WTC11 (cell line): ENCODE results near the gene CSTPP1. TPM values are rescaled to one million over a fixed set of nuclear protein-coding genes. Genes with fewer than 3 reads are reported as not detected.

ENCODE experiments used
- ATAC-seq: fragments of 200-7000 bp; cut with Tn5 transposase; 2 replicates; pipeline ENCODE4 v1.10.0; 2021; ENCODE audit warnings: mild to moderate bottlenecking, moderate library complexity
- CTCF ChIA-PET: fragments of 300-600 bp; sonication (Branson Sonifier 250); formaldehyde crosslinking; loops from one replicate; lab custom pipeline; 2021; ENCODE audit warnings: antibody characterized with exemption; lab: Charles Lee
- POLR2A ChIA-PET: fragments of 350-600 bp; sonication (Branson Sonifier 250); formaldehyde crosslinking; loops from one replicate; lab custom pipeline; 2021; ENCODE audit warnings: antibody characterized with exemption; lab: Charles Lee
- DNase-seq: peaks from one replicate; pipeline ENCODE4 v3.0.0; 2021; ENCODE audit warnings: low spot score
- H3K27ac Mint-ChIP-seq: 2 replicates; pipeline ENCODE4 v1.8.0; 2021; ENCODE audit warnings: mixed read lengths
- H3K27me3 Mint-ChIP-seq: 2 replicates; pipeline ENCODE4 v1.8.0; 2021; ENCODE audit warnings: low read depth, mild to moderate bottlenecking, moderate library complexity, mixed read lengths
- H3K36me3 Mint-ChIP-seq: 2 replicates; pipeline ENCODE4 v1.8.0; 2021; ENCODE audit warnings: mixed read lengths
- H3K4me1 Mint-ChIP-seq: 2 replicates; pipeline ENCODE4 v1.8.0; 2022; ENCODE audit warnings: mixed read lengths
- H3K4me3 Mint-ChIP-seq: 2 replicates; pipeline ENCODE4 v1.8.0; 2021; ENCODE audit warnings: mild to moderate bottlenecking, moderate library complexity, mixed read lengths
- H3K9me3 Mint-ChIP-seq: 2 replicates; pipeline ENCODE4 v1.8.0; 2021; ENCODE audit warnings: mixed read lengths
- AFF4 ChIP-seq: sonication (generic); formaldehyde crosslinking; IDR thresholded peaks from 2 replicates; pipeline ENCODE4 v1.8.1; 2023; ENCODE audit warnings: mild to moderate bottlenecking, missing genetic modification reagents, borderline replicate concordance
- FOXK1 ChIP-seq: sonication (generic); formaldehyde crosslinking; IDR thresholded peaks from 2 replicates; pipeline ENCODE4 v1.8.0; 2022; ENCODE audit warnings: mild to moderate bottlenecking, moderate library complexity, missing genetic modification reagents
- FOXP1 ChIP-seq: sonication (generic); formaldehyde crosslinking; IDR thresholded peaks from 2 replicates; pipeline ENCODE4 v1.8.0; 2022; ENCODE audit warnings: missing genetic modification reagents, mild to moderate bottlenecking, moderate library complexity, borderline replicate concordance
- IRF1 ChIP-seq: sonication (generic); formaldehyde crosslinking; IDR thresholded peaks from 2 replicates; pipeline ENCODE4 v1.8.0; 2023; ENCODE audit warnings: missing genetic modification reagents
- MLX ChIP-seq: sonication (generic); formaldehyde crosslinking; IDR thresholded peaks from 2 replicates; pipeline ENCODE4 v1.8.1; 2023; ENCODE audit warnings: mild to moderate bottlenecking, missing genetic modification reagents, moderate library complexity
- NFE2L1 ChIP-seq: sonication (generic); formaldehyde crosslinking; IDR thresholded peaks from 2 replicates; pipeline ENCODE4 v1.8.1; 2023; ENCODE audit warnings: missing genetic modification reagents
- NFYB ChIP-seq: sonication (generic); formaldehyde crosslinking; conservative IDR thresholded peaks from 2 replicates; pipeline ENCODE4 v1.8.0; 2022; ENCODE audit warnings: low read depth, missing genetic modification reagents
- PRRX2 ChIP-seq: fragments of 250-450 bp; sonication (Bioruptor Pico); IDR thresholded peaks from 2 replicates; pipeline ENCODE4 v1.8.0; 2021; ENCODE audit warnings: mild to moderate bottlenecking
- STAT6 ChIP-seq: sonication (generic); formaldehyde crosslinking; conservative IDR thresholded peaks from 2 replicates; pipeline ENCODE4 v1.8.1; 2023; ENCODE audit warnings: mild to moderate bottlenecking, low read depth, missing genetic modification reagents, moderate library complexity
- USF1 ChIP-seq: sonication (generic); formaldehyde crosslinking; IDR thresholded peaks from 2 replicates; pipeline ENCODE4 v1.8.0; 2022; ENCODE audit warnings: mild to moderate bottlenecking, missing genetic modification reagents
- ZNF121 ChIP-seq: sonication (generic); formaldehyde crosslinking; IDR thresholded peaks from 2 replicates; pipeline ENCODE4 v1.8.0; 2023; ENCODE audit warnings: missing genetic modification reagents
- ZNF232 ChIP-seq: sonication (generic); formaldehyde crosslinking; IDR thresholded peaks from 2 replicates; pipeline ENCODE4 v1.8.0; 2022; ENCODE audit warnings: mild to moderate bottlenecking, missing genetic modification reagents
- ZNF512 ChIP-seq: sonication (generic); formaldehyde crosslinking; IDR thresholded peaks from 2 replicates; pipeline ENCODE4 v1.8.1; 2022; ENCODE audit warnings: missing genetic modification reagents, borderline replicate concordance
- ZNF532 ChIP-seq: fragments of 250-450 bp; sonication (Bioruptor Pico); IDR thresholded peaks from 2 replicates; pipeline ENCODE4 v1.9.0; 2021; ENCODE audit warnings: mild to moderate bottlenecking, borderline replicate concordance
- ZNF671 ChIP-seq: fragments of 250-450 bp; sonication (Bioruptor Pico); IDR thresholded peaks from 2 replicates; pipeline ENCODE4 v1.8.0; 2021; ENCODE audit warnings: mild to moderate bottlenecking
- ZSCAN18 ChIP-seq: fragments of 250-450 bp; sonication (Bioruptor Pico); IDR thresholded peaks from 2 replicates; pipeline ENCODE4 v2.1.2; 2022; ENCODE audit warnings: mild to moderate bottlenecking, moderate library complexity
- total RNA-seq: library from RNA; stranded (reverse); gene quantifications from 3 replicates; pipeline ENCODE4 v1.2.3, GENCODE V29; 2021

CSTPP1 gene
- total RNA-seq, 1 experiment from 2014 or later, result 23.6 TPM

- ATAC-seq, result no peak
- TF ChIP-seq ZNF532 (CRISPR knock-in tag), result no peak
- no peak for TF ChIP-seq IRF1 (CRISPR knock-in tag)
- TF ChIP-seq ZNF232 (CRISPR knock-in tag), result no peak
- TF ChIP-seq ZNF512 (CRISPR knock-in tag), result no peak
- no peak for TF ChIP-seq FOXK1
- TF ChIP-seq ZSCAN18, result no peak
- no peak for TF ChIP-seq PRRX2 (CRISPR knock-in tag)
- TF ChIP-seq USF1, result no peak
- TF ChIP-seq MLX (CRISPR knock-in tag), result no peak
- TF ChIP-seq, all 79 proteins: peak for 0
- POLR2A ChIA-PET, result no interaction called here
- no peaks in the 10 kb centered on the region for H3K36me3 Mint-ChIP-seq
- CTCF ChIA-PET, result interaction anchor here (1.1 kb wide), 1 partner anchor 204 kb away, joined by 3 read pairs; no protein-coding TSS in a partner anchor
- H3K27ac Mint-ChIP-seq, result no peak overlapping the region
- H3K9me3 Mint-ChIP-seq, result no peaks in the 10 kb centered on the region
- H3K4me1 Mint-ChIP-seq, result no peaks in the 10 kb centered on the region; the same call in 1 of the 2 replicates
- H3K4me3 Mint-ChIP-seq, result no peak overlapping the region
- DNase-seq, result no peak
- no peaks in the 10 kb centered on the region for H3K27me3 Mint-ChIP-seq
Observed at GRCh38 chr11:46949297-46949696, 12.7 kb downstream of the CSTPP1 start.

GRCh38 chr11:46951864-46952263, 15.3 kb downstream of the CSTPP1 start:
- H3K27me3 Mint-ChIP-seq, result no peaks in the 10 kb centered on the region
- H3K4me1 Mint-ChIP-seq, result no peaks in the 10 kb centered on the region; the same call in 1 of the 2 replicates
- ATAC-seq (no peak), DNase-seq (no peak)
- H3K9me3 Mint-ChIP-seq, result no peaks in the 10 kb centered on the region
- POLR2A ChIA-PET, result no interaction called here
- H3K27ac Mint-ChIP-seq, result no peak overlapping the region
- CTCF ChIA-PET, result interaction anchor here (2.6 kb wide), 1 partner anchor 201 kb away, joined by 10 read pairs; no protein-coding TSS in a partner anchor
- no peaks in the 10 kb centered on the region for H3K36me3 Mint-ChIP-seq
- no peak overlapping the region for H3K4me3 Mint-ChIP-seq
- TF ChIP-seq STAT6 (CRISPR knock-in tag) (no peak), NFE2L1 (CRISPR knock-in tag) (no peak), NFYB (CRISPR knock-in tag) (no peak), FOXP1 (CRISPR knock-in tag) (no peak), ZNF121 (CRISPR knock-in tag) (no peak), ZNF671 (no peak), AFF4 (CRISPR knock-in tag) (no peak)
